ENCODE measurements around the gene OGA.

DNA sequence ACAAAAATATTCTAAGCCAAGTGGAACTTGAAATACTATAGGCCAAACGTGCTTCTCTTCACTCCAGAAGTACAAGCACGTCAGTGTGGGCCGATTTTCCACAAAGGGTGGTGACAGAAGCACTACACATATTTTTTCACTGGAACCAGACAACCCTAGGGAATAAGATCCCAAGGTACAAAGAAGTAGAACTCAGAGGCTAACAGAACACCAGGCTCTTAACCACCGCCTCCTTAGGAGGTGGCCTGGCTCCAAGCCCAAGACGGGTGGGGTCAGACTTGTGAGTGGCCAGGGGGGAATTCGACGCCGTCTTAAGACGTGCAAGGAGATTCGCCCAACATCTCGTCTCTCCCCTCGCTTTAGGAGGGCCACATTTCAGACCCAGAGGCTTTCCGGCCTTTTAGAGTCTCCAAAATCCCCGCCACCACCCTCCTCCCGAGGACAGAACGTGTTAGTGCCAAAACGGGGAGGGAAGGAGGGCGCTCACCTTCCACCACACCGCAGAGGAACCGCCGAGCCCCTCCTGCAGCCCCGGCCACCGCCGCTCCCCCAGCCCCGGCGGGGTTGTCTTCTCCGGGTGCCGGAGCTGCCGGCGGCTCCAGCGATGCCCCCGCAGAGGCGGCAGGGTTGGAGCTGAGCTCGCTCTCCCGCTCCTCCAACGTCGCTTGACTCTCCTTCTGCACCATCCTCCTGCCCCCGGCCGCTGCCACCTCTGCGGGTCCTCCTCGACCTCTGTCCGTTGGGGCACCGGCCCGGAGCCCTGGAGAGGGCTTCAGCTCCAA is 716 bp downstream of the OGA start:
- TF ChIP-seq POLR2AphosphoS5 (IDR thresholded peaks at IDR 0.05; ENCODE audit: borderline replicate concordance, low read depth, low read length) (no peak), EZH2 (IDR thresholded peaks at IDR 0.05) (no peak)
